T-helper 1 cell treated with Interleukin-12 subunit alpha and Interleukin-12 subunit beta and Interleukin-4 antibody, amounts not matched to agents 30 ng/mL and 1 ng/mL, for 36 hours (primary cell): ENCODE results near the gene CD55. TPM values are rescaled to one million over a fixed set of nuclear protein-coding genes. Genes with fewer than 3 reads are reported as not detected.

ENCODE experiments used
- total RNA-seq: library from RNA; stranded (reverse); gene quantifications from 2 replicates; pipeline ENCODE4 v1.2.3, GENCODE V29; 2022

CD55 gene
- total RNA-seq, 1 donor from 2014 or later, result 142 TPM

Other genes starting within 250 kb of the CD55 start
- 11.5 and 15.6 TPM in 2 replicates for gene C4BPB, start 232.8 kb upstream of the CD55 start, total RNA-seq
- gene C4BPA, start 217.4 kb upstream of the CD55 start, total RNA-seq, result not detected in 2 replicates
- not detected in 2 replicates for gene CR2, start 132.7 kb downstream of the CD55 start, total RNA-seq
- 0.02 TPM in 2 replicates for gene CR1, start 174.5 kb downstream of the CD55 start, total RNA-seq